Midbrain (tissue), 1 donor: ENCODE measurements around the gene ITGA5.

Experiments
- DNase-seq: peaks from one replicate; lab custom pipeline; 2025; lab: John Stamatoyannopoulos, UW

The ITGA5 gene

GRCh38 chr12:54430471-54431069 lies 11.5 kb upstream of the ITGA5 start:
- DNase-seq: no peak

- DNase-seq: no peak
Measured at GRCh38 chr12:54429014-54429471, 10.0 kb upstream of the ITGA5 start.

- no peak for DNase-seq
Measured at GRCh38 chr12:54428050-54429013, 9.3 kb upstream of the ITGA5 start.

GRCh38 chr12:54427106-54427505 lies 8.0 kb upstream of the ITGA5 start:
- DNase-seq: no peak

- DNase-seq: no peak
Measured at GRCh38 chr12:54426690-54427089, 7.6 kb upstream of the ITGA5 start.

GRCh38 chr12:54425702-54426101 lies 6.6 kb upstream of the ITGA5 start:
- DNase-seq: no peak

- DNase-seq: no peak
Measured at GRCh38 chr12:54424224-54424623, 5.2 kb upstream of the ITGA5 start.

GRCh38 chr12:54423816-54424150 lies 4.7 kb upstream of the ITGA5 start:
- DNase-seq: no peak

GRCh38 chr12:54421879-54422250 lies 2.8 kb upstream of the ITGA5 start:
- no peak for DNase-seq

GRCh38 chr12:54421175-54421878 lies 2.3 kb upstream of the ITGA5 start:
- DNase-seq: no peak

GRCh38 chr12:54420766-54421144 lies 1.7 kb upstream of the ITGA5 start:
- DNase-seq: no peak

GRCh38 chr12:54418441-54419087 lies 502 bp downstream of the ITGA5 start:
- no peak for DNase-seq

GRCh38 chr12:54417712-54418440 lies 1.2 kb downstream of the ITGA5 start:
- no peak for DNase-seq

GRCh38 chr12:54416687-54417603 lies 2.1 kb downstream of the ITGA5 start:
- DNase-seq: no peak

- DNase-seq: no peak
Measured at GRCh38 chr12:54415221-54415929, 3.7 kb downstream of the ITGA5 start.

GRCh38 chr12:54413284-54414190 lies 5.5 kb downstream of the ITGA5 start:
- DNase-seq: no peak

GRCh38 chr12:54412786-54413185 lies 6.3 kb downstream of the ITGA5 start:
- DNase-seq: no peak

- no peak for DNase-seq
Measured at GRCh38 chr12:54412348-54412747, 6.7 kb downstream of the ITGA5 start.
